Cardiac muscle cell (in vitro differentiated cells and primary cell): Measurements from ENCODE around the gene ZC3H7B. TPM values are rescaled to one million over a fixed set of nuclear protein-coding genes. Genes with fewer than 3 reads are reported as not detected.

Experiments
- DNase-seq, 2 donors: peaks; one replicate each; pipeline versions ENCODE4 v3.0.0 to v3.0.0-alpha.2; 2010 to 2017; ENCODE audit warnings: low read depth in 1 of 2, low spot score in 1 of 2
- H3K27ac ChIP-seq: fragments of 200-600 bp; sonication (generic); 2 replicates; pipeline ENCODE4 v1.5.1; 2016
- H3K27me3 ChIP-seq: fragments of 200-600 bp; sonication (generic); 2 replicates; pipeline ENCODE4 v1.6.0; 2016; ENCODE audit warnings: control low read depth
- H3K36me3 ChIP-seq: fragments of 200-600 bp; sonication (generic); 2 replicates; pipeline ENCODE4 v1.5.1; 2016; ENCODE audit warnings: control low read depth
- H3K4me1 ChIP-seq: fragments of 200-600 bp; sonication (generic); 2 replicates; pipeline ENCODE4 v1.8.1; 2017; ENCODE audit warnings: low read depth, mild to moderate bottlenecking, mixed run types
- H3K4me3 ChIP-seq: fragments of 200-600 bp; sonication (generic); 2 replicates; pipeline ENCODE4 v1.5.1; 2016; ENCODE audit warnings: mild to moderate bottlenecking
- H3K9me3 ChIP-seq: fragments of 200-600 bp; sonication (generic); 2 replicates; pipeline ENCODE4 v1.5.1; 2017; ENCODE audit warnings: low read depth, mild to moderate bottlenecking, control low read depth
- polyA plus RNA-seq: library from polyadenylated mRNA; unstranded; fragments of >200 nt; fragmentation: Nextera tagmentation; extraction: Ambion mirVana; gene quantifications from 2 replicates; pipeline ENCODE4 v1.2.1, GENCODE V29; 2016
- total RNA-seq: library from RNA; depleted of rRNA; stranded (reverse); fragments of >200 nt; gene quantifications from 2 replicates; pipeline ENCODE4 v1.2.3, GENCODE V29; 2016
- TF ChIP-seq, protein P1 (sequence below): IDR thresholded peaks from 2 replicates; pipeline ENCODE4 v1.5.1; 2012; ENCODE audit warnings: low read depth, mild to moderate bottlenecking, low read length

ZC3H7B gene
- total and polyA plus RNA-seq, 2 experiments from 2014 or later, result 7.2 to 65.9 TPM

DNA sequence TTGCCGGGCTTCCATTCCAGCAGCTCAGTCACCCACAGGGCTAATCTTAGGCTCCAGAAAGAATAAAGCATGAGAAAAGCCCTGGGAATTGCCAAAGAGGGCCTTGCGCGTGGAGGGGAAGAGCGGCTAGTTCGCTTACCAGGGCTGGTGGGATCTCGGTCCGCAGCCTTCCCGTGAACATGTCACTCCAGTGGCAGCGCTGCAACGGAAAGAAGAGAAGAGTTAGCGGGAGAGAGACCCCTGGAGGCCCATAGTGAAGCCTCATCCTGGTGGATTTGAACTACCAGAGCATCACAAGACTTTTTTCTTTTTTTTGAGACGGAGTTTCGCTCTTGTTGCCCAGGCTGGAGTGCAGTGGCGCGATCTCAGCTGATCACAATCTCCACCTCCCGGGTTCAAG is 33.4 kb upstream of the ZC3H7B start:
- peaks cover 53% of the 10 kb centered on the region for H3K36me3 ChIP-seq
- no peak overlapping the region for H3K27ac ChIP-seq
- no peaks in the 10 kb centered on the region for H3K4me1 ChIP-seq
- no peaks in the 10 kb centered on the region for H3K9me3 ChIP-seq
- no peaks in the 10 kb centered on the region for H3K27me3 ChIP-seq
- no peak overlapping the region for H3K4me3 ChIP-seq
- no peak for DNase-seq
- TF ChIP-seq, protein P1, sequence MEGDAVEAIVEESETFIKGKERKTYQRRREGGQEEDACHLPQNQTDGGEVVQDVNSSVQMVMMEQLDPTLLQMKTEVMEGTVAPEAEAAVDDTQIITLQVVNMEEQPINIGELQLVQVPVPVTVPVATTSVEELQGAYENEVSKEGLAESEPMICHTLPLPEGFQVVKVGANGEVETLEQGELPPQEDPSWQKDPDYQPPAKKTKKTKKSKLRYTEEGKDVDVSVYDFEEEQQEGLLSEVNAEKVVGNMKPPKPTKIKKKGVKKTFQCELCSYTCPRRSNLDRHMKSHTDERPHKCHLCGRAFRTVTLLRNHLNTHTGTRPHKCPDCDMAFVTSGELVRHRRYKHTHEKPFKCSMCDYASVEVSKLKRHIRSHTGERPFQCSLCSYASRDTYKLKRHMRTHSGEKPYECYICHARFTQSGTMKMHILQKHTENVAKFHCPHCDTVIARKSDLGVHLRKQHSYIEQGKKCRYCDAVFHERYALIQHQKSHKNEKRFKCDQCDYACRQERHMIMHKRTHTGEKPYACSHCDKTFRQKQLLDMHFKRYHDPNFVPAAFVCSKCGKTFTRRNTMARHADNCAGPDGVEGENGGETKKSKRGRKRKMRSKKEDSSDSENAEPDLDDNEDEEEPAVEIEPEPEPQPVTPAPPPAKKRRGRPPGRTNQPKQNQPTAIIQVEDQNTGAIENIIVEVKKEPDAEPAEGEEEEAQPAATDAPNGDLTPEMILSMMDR, result no peak

DNA sequence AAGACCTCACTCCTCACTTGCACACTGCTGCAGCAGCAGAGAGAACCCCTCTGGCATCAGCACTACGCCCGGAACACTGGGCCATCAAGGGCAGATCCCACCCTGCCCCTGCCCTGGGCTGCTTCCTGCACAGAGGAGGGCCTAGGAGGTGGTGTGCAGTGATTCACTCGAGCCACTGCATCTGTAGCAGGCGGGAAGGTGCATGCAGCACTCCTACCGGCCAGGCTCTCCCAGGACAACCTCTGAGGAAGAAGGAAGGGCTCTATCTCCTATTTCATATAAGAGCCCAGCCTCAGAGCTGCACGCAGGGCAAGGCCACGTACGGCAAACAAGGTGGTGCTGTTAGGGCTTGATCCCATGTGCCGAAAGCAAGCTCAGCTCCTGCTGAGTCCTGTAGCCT is 29.5 kb upstream of the ZC3H7B start:
- Histone ChIP-seq H3K27me3 (no peaks in the 10 kb centered on the region), H3K36me3 (peaks cover 55% of the 10 kb centered on the region), H3K27ac (no peak overlapping the region), H3K4me1 (no peaks in the 10 kb centered on the region), H3K9me3 (no peaks in the 10 kb centered on the region), H3K4me3 (no peak overlapping the region)
- TF ChIP-seq, protein P1, result no peak
- no peak for DNase-seq

DNA sequence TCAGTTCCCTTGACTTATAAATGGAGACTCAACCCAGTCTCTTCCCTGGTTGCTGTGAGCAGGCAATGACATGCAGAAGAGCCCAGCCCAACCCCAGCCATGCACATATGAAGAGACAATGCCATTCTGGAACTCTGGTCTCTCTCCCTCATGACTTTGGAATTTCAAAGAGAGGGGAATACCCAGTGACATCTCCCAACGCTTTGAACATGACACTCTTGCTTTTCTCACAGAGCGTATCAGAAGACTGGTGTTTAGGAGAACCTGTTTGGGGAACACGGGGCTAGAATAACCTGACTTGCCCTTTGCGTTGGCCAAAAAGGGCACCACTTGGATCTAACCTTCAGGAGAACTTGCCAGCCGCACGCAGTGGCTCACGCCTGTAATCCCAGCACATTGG is 28.2 kb upstream of the ZC3H7B start:
- DNase-seq, result no peak
- Histone ChIP-seq H3K9me3 (no peaks in the 10 kb centered on the region), H3K27me3 (no peaks in the 10 kb centered on the region), H3K4me3 (no peak overlapping the region), H3K27ac (no peak overlapping the region), H3K36me3 (peaks cover 53% of the 10 kb centered on the region), H3K4me1 (no peaks in the 10 kb centered on the region)
- TF ChIP-seq, protein P1, result no peak

DNA sequence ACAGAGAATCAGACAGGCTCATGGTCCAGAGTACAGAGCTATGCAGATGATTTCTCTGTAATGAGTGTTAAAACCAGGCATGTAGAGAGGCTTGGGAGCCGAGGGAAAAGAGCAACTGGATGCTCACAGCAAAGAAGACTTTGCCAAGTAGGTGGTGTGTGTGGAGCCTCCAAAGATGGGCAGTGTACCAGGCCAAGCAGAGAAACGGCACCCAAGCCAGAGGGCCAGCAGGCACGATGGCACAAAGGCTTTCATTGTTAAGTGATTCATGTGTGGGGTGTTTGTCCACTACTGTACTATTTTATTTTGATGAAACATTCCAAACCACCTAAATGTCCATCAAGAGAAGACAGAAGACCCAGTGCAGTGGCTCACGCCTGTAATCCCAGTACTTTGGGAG is 26.5 kb upstream of the ZC3H7B start:
- no peaks in the 10 kb centered on the region for H3K9me3 ChIP-seq
- H3K27ac ChIP-seq, result no peak overlapping the region
- no peaks in the 10 kb centered on the region for H3K27me3 ChIP-seq
- H3K4me3 ChIP-seq, result no peak overlapping the region
- no peak for DNase-seq
- TF ChIP-seq, protein P1, result no peak
- H3K36me3 ChIP-seq, result peaks cover 47% of the 10 kb centered on the region
- H3K4me1 ChIP-seq, result no peaks in the 10 kb centered on the region

DNA sequence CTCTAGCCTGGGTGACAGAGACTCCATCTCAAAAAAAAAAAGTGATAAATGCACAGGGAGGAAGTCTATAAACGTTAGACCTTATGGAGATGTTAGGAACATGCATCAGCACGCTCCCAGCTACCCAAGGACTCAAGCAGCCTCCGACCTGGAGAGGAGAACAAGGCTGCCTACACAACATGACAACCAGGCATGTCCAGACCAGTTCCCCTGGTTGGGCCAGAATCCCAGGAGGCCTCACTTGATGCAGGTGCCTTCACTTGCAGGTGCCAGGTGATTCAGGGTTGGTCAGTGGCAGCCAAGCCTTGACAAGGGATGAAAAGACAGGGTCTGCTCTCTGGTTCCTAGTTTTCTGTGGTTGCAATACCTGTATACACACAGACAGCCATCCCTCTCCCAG is 21.3 kb upstream of the ZC3H7B start:
- Histone ChIP-seq H3K4me1 (peaks cover 2% of the 10 kb centered on the region), H3K36me3 (peaks cover 26% of the 10 kb centered on the region), H3K27me3 (no peaks in the 10 kb centered on the region), H3K4me3 (no peak overlapping the region), H3K9me3 (no peaks in the 10 kb centered on the region), H3K27ac (no peak overlapping the region)
- TF ChIP-seq, protein P1, result no peak
- DNase-seq, result no peak

DNA sequence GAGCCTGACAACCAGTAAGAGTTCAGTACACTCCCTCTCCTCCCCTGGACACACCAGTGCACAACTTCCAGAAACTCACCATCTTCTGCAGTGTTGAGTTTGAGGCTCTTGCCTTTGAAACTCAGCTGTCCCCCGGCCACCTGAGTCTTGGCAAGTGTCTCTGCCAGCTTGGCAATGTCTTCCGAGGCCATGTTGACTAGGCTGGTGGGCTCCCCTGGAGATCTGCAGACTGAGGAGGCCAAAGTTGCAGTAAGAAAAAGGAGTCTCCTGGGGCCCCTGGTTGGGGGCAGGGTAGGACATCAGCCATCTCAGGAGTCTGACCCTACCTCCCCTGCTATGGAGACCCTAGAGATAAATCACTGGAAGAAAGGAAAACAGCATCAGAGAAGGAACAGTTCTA is 20.5 kb upstream of the ZC3H7B start:
- Histone ChIP-seq H3K4me3 (no peak overlapping the region), H3K27ac (no peak overlapping the region), H3K9me3 (no peaks in the 10 kb centered on the region), H3K36me3 (peaks cover 24% of the 10 kb centered on the region), H3K27me3 (no peaks in the 10 kb centered on the region), H3K4me1 (peaks cover 3% of the 10 kb centered on the region)
- DNase-seq, result no peak
- TF ChIP-seq, protein P1, result no peak
